Type B pancreatic cell (in vitro differentiated cells): ENCODE results near the gene CYP3A4. TPM values are rescaled to one million over a fixed set of nuclear protein-coding genes. Genes with fewer than 3 reads are reported as not detected.
"Not testable (repeated sequence)": the region's sequence is repeated elsewhere in the genome, so short reads cannot be mapped to it uniquely, and the experiment has no call there.

Experiments used
- DNase-seq: peaks from one replicate; pipeline ENCODE4 v3.0.0; 2021; ENCODE audit warnings: mixed read lengths; ENCODE audit not compliant: unreplicated experiment; ENCODE audit errors: extremely low spot score
- H3K27ac Mint-ChIP-seq: 2 replicates; pipeline ENCODE4 v1.8.0; 2021; ENCODE audit warnings: mild to moderate bottlenecking, mixed read lengths
- H3K27me3 Mint-ChIP-seq: 2 replicates; pipeline ENCODE4 v1.8.0; 2021; ENCODE audit warnings: mixed read lengths
- H3K36me3 Mint-ChIP-seq: 2 replicates; pipeline ENCODE4 v1.8.0; 2021; ENCODE audit warnings: mixed read lengths
- H3K4me1 Mint-ChIP-seq: one replicate; pipeline ENCODE4 v1.8.0; 2021; ENCODE audit warnings: mixed read lengths; ENCODE audit not compliant: unreplicated experiment
- H3K4me3 Mint-ChIP-seq: 2 replicates; pipeline ENCODE4 v1.8.0; 2021; ENCODE audit warnings: mild to moderate bottlenecking, mixed read lengths
- H3K9me3 Mint-ChIP-seq: 2 replicates; pipeline ENCODE4 v1.8.0; 2021; ENCODE audit warnings: mixed read lengths
- CTCF ChIP-seq: fragments of 200-600 bp; sonication (generic); conservative IDR thresholded peaks from 2 replicates; pipeline ENCODE4 v1.5.0; 2021; ENCODE audit warnings: antibody characterized with exemption, mild to moderate bottlenecking
- total RNA-seq: library from RNA; stranded (reverse); gene quantifications from 2 replicates; pipeline ENCODE4 v1.2.1, GENCODE V29; 2021; ENCODE audit warnings: low replicate concordance

The CYP3A4 gene
- total RNA-seq, 1 donor from 2014 or later: 4.2 TPM

- no peak overlapping the region for H3K4me3 Mint-ChIP-seq
- no peaks in the 10 kb centered on the region for H3K27me3 Mint-ChIP-seq
- no peak for TF ChIP-seq CTCF
- peak overlapping the region; percentile 46 for H3K27ac Mint-ChIP-seq
- no peaks in the 10 kb centered on the region for H3K36me3 Mint-ChIP-seq
- H3K9me3 Mint-ChIP-seq: no peaks in the 10 kb centered on the region
- no peaks in the 10 kb centered on the region for H3K4me1 Mint-ChIP-seq
- DNase-seq: no peak
Measured at GRCh38 chr7:99741441-99741795, 42.6 kb downstream of the CYP3A4 start.

GRCh38 chr7:99740573-99741440, 43.2 kb downstream of the CYP3A4 start:
- Mint-ChIP-seq H3K4me1 (no peaks in the 10 kb centered on the region), H3K27ac (peak overlapping the region; percentile 46), H3K27me3 (no peaks in the 10 kb centered on the region), H3K9me3 (no peaks in the 10 kb centered on the region), H3K4me3 (no peak overlapping the region), H3K36me3 (no peaks in the 10 kb centered on the region)
- TF ChIP-seq CTCF: no peak
- DNase-seq: no peak

GRCh38 chr7:99739699-99740572, 44.0 kb downstream of the CYP3A4 start:
- H3K4me1 Mint-ChIP-seq: no peaks in the 10 kb centered on the region
- no peaks in the 10 kb centered on the region for H3K27me3 Mint-ChIP-seq
- no peak overlapping the region for H3K4me3 Mint-ChIP-seq
- no peak for TF ChIP-seq CTCF
- no peaks in the 10 kb centered on the region for H3K9me3 Mint-ChIP-seq
- peak overlapping the region; percentile 46 for H3K27ac Mint-ChIP-seq
- H3K36me3 Mint-ChIP-seq: no peaks in the 10 kb centered on the region
- no peak for DNase-seq

GRCh38 chr7:99737726-99738125, 46.3 kb downstream of the CYP3A4 start:
- TF ChIP-seq CTCF: no peak
- H3K27ac Mint-ChIP-seq: peak overlapping the region; percentile 86
- H3K4me3 Mint-ChIP-seq: no peak overlapping the region
- H3K4me1 Mint-ChIP-seq: no peaks in the 10 kb centered on the region
- H3K27me3 Mint-ChIP-seq: no peaks in the 10 kb centered on the region
- H3K9me3 Mint-ChIP-seq: no peaks in the 10 kb centered on the region
- no peak for DNase-seq
- H3K36me3 Mint-ChIP-seq: no peaks in the 10 kb centered on the region

- H3K4me1 Mint-ChIP-seq, H3K9me3 Mint-ChIP-seq, H3K36me3 Mint-ChIP-seq, H3K4me3 Mint-ChIP-seq, H3K27me3 Mint-ChIP-seq, DNase-seq: not testable (repeated sequence)
- peak overlapping the region; percentile 37 for H3K27ac Mint-ChIP-seq
Measured at GRCh38 chr7:99736667-99737066, 47.3 kb downstream of the CYP3A4 start.

- no peaks in the 10 kb centered on the region for H3K36me3 Mint-ChIP-seq
- no peaks in the 10 kb centered on the region for H3K27me3 Mint-ChIP-seq
- H3K4me3 Mint-ChIP-seq: no peak within 1 kb of the TSS
- no peak for DNase-seq
- H3K27ac Mint-ChIP-seq: no peak within 1 kb of the TSS
- TF ChIP-seq CTCF: no peak
- no peaks in the 10 kb centered on the region for H3K4me1 Mint-ChIP-seq
- H3K9me3 Mint-ChIP-seq: no peaks in the 10 kb centered on the region
Measured at GRCh38 chr7:99734987-99735386, 49.0 kb downstream of the CYP3A4 start, which contains the start of gene CYP3A7. Gene CYP3A7, minus strand, starts transcription at chr7:99735196. Its CDS starts 103 bp downstream, at chr7:99735093.
